ENCODE data around the gene TBX20.

DNA sequence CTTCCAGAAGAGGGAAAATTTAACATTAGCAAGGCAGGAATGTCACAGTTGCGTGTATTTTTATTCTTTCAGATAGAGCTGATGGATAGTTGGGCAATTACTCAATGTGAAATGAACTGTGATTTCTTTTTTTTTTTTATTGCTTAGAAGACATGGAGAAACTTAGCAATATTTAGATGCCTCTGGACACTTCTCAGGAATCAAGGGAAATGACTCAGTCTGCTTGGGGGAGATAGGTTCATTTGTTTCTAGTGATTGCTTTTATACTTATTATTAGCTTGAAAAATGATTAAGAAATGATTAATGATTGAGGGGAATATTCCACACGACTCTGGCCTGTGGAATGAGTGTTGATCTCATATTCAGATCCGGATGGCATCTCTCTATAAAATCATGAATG, 33.1 kb upstream of the TBX20 start:
- TF ChIP-seq GATA2 (IDR thresholded peaks at IDR 0.05; ENCODE audit: low read depth, low read length) (no peak), GATA3 (IDR thresholded peaks at IDR 0.05; ENCODE audit: low read depth, low read length) (no peak)
